GM12873 (cell line): ENCODE measurements around the gene RALGPS1.

Source experiments
- CTCF ChIP-seq: IDR thresholded peaks from 2 replicates; pipeline ENCODE4 v1.5.1; 2012; ENCODE audit warnings: low read depth, mild to moderate bottlenecking, moderate library complexity, low read length, control low read depth; ENCODE audit not compliant: insufficient read depth; ENCODE audit errors: missing control alignments

RALGPS1 gene

GRCh38 chr9:127055745-127056402 lies 141.3 kb downstream of the RALGPS1 start:
- TF ChIP-seq CTCF, result no peak

GRCh38 chr9:127056446-127056845 lies 141.9 kb downstream of the RALGPS1 start:
- TF ChIP-seq CTCF, result no peak

DNA sequence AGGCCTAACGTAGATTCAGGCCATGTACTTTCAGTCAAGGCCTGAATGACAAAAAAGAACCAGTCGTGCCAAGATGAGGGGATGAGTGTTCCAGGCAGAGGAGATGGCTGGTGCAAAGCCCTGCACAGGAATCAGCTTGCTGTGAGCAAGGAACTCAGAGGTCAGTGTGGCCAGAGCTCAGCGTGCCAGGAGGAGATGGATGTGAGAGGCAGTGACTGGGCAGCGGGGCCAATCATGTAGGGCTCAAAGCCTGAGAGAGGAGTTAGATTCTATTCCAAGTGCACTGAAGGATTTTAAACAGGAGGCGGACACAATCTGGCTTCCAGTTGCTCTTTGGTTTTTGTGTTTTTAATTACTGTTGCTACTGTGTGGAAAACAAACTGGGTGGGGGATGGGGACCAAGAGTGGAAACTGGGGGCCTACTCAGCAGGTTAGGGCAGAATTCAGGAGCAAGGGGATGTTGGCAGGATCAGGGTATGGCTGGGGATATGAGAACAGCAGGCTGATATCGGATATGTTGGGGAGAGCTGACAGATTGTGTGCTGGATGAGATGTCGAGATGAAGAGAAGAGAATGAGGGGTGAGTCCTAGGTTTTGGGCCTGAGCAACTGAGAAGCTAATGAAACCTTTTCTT lies 143.5 kb downstream of the RALGPS1 start:
- no peak for TF ChIP-seq CTCF

DNA sequence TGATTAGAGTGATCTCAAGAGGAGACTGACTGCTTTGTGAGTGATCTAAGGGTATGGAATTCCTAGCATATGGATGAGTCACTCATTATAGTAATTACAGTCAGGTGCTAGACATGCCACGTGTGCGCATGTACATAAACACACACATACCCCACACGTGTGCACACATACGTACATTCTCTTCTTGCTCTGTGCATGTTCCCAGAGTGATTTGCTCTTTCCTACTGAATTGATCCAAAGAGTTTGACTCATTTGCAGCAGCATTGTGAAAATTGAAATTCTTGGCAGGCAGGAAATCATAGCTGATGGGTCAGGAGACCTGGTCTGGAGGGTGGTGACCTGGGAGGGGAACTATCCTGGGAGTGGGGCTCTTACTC lies 144.1 kb downstream of the RALGPS1 start:
- TF ChIP-seq CTCF, result no peak

DNA sequence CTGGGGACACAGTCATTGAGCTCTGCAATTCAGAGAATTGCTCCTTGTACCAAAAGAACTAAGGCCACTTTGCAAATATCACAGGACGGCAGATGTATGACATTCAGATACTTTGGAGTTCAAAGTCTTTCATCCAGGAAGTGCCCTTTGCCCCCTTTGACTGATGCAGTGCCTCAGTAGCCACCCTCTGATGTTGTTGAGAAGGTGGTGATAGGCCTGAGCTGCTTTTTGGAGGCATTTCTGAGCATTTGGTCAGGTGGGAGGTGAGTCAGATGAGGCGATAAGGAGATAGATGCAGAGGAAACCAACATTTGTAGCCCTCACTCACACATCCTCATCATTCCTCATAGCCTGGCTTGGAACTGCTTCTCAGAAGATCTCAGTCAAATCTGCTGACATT lies 144.4 kb downstream of the RALGPS1 start:
- TF ChIP-seq CTCF, result no peak

DNA sequence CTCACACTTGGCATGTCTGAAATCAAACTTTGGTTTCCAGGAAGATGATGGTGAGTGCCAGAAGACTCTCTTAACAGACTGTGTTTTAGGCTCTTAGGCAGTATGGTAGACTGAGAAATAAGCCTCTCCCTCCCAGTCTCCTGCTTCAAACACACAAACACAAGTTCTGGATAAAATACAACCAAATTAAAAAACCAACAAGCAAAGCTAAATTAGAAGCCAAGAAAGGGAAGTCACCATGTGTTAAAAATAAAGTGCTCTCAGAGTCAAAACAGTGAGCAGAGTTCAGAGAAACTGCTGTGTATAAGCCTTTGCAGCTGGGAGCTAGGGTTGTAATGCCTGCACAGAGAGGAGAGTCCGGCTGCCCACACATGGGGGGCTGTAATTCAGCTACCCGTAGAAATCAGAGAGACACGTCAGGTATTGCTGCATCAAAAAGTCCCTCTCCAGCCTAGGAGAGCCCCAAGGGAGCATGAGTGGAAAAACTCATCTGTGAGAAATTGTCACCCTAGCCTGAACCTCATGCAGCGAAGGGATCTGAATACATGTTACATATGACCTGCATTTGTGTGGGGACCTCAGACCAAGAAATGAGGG lies 145.3 kb downstream of the RALGPS1 start:
- no peak for TF ChIP-seq CTCF

- TF ChIP-seq CTCF, result no peak
These were observed 146.8 kb downstream of the RALGPS1 start for GRCh38 chr9:127061411-127061810.
